B cell (primary cell): Measurements from ENCODE around the gene PPP2R2D.

ENCODE experiments used
- EZH2 ChIP-seq: IDR thresholded peaks from 2 replicates; pipeline ENCODE4 v1.6.1; 2012; ENCODE audit warnings: borderline replicate concordance, low read depth, mild to moderate bottlenecking, moderate library complexity, low read length; ENCODE audit not compliant: insufficient read depth, poor library complexity, severe bottlenecking
- TF ChIP-seq, protein P1 (sequence below): fragments of 200-600 bp; IDR thresholded peaks from one replicate; pipeline ENCODE4 v1.8.0; 2022; ENCODE audit warnings: antibody characterized with exemption, mild to moderate bottlenecking

GRCh38 chr10:131895116-131895515 is 5.7 kb upstream of the PPP2R2D start:
- TF ChIP-seq, protein P1, sequence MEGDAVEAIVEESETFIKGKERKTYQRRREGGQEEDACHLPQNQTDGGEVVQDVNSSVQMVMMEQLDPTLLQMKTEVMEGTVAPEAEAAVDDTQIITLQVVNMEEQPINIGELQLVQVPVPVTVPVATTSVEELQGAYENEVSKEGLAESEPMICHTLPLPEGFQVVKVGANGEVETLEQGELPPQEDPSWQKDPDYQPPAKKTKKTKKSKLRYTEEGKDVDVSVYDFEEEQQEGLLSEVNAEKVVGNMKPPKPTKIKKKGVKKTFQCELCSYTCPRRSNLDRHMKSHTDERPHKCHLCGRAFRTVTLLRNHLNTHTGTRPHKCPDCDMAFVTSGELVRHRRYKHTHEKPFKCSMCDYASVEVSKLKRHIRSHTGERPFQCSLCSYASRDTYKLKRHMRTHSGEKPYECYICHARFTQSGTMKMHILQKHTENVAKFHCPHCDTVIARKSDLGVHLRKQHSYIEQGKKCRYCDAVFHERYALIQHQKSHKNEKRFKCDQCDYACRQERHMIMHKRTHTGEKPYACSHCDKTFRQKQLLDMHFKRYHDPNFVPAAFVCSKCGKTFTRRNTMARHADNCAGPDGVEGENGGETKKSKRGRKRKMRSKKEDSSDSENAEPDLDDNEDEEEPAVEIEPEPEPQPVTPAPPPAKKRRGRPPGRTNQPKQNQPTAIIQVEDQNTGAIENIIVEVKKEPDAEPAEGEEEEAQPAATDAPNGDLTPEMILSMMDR, result no peak
- no peak for TF ChIP-seq EZH2
